HG02970 (cell line): ENCODE results near the gene PILRA.
A peak's percentile ranks its signal among the peaks of the same experiment; 100 is the strongest.
"Not testable (repeated sequence)": the region's sequence is repeated elsewhere in the genome, so short reads cannot be mapped to it uniquely, and the experiment has no call there.

Source experiments
- ATAC-seq: cut with Tn5 transposase; IDR thresholded peaks from one replicate; pipeline ENCODE4 v1.9.1; 2021; ENCODE audit warnings: mild to moderate bottlenecking, moderate library complexity, moderate number of reproducible peaks; ENCODE audit not compliant: unreplicated experiment, low FRiP score

The PILRA gene

GRCh38 chr7:100373261-100373831, at the start of gene PILRA:
TSS of gene PILRA (plus strand) at chr7:100373487. CDS start at chr7:100373657, 170 bp downstream.
- no peak for ATAC-seq

- ATAC-seq = not testable (repeated sequence)
Measured at GRCh38 chr7:100324194-100324593, 49.1 kb upstream of the PILRA start.

- not testable (repeated sequence) for ATAC-seq
Measured at GRCh38 chr7:100325671-100326070, 47.6 kb upstream of the PILRA start.

- ATAC-seq = not testable (repeated sequence)
Measured at GRCh38 chr7:100326914-100327313, 46.4 kb upstream of the PILRA start.

- ATAC-seq = peak; percentile 89
Measured at GRCh38 chr7:100335566-100336466, 37.5 kb upstream of the PILRA start.

GRCh38 chr7:100338083-100338696, 35.1 kb upstream of the PILRA start:
- ATAC-seq = not testable (repeated sequence)

- ATAC-seq = not testable (repeated sequence)
Measured at GRCh38 chr7:100341286-100341685, 32.0 kb upstream of the PILRA start.

GRCh38 chr7:100342765-100343164, 30.5 kb upstream of the PILRA start:
- ATAC-seq = no peak

- peak; percentile 31 for ATAC-seq
Measured at GRCh38 chr7:100344124-100344559, 29.1 kb upstream of the PILRA start.

- ATAC-seq = peak; percentile 53
Measured at GRCh38 chr7:100344560-100345287, 28.6 kb upstream of the PILRA start.

- peak; percentile 30 for ATAC-seq
Measured at GRCh38 chr7:100345288-100345672, 28.0 kb upstream of the PILRA start.

GRCh38 chr7:100346921-100347320, 26.4 kb upstream of the PILRA start:
- no peak for ATAC-seq

GRCh38 chr7:100348805-100349204, 24.5 kb upstream of the PILRA start:
- ATAC-seq = no peak

GRCh38 chr7:100349757-100350156, 23.5 kb upstream of the PILRA start:
- ATAC-seq = no peak

- ATAC-seq = no peak
Measured at GRCh38 chr7:100351657-100352058, 21.6 kb upstream of the PILRA start.

GRCh38 chr7:100352230-100352781, 21.0 kb upstream of the PILRA start:
- not testable (repeated sequence) for ATAC-seq

GRCh38 chr7:100352984-100353684, 20.2 kb upstream of the PILRA start:
- no peak for ATAC-seq

- no peak for ATAC-seq
Measured at GRCh38 chr7:100353685-100354330, 19.5 kb upstream of the PILRA start.

- ATAC-seq = no peak
Measured at GRCh38 chr7:100356416-100357068, 16.7 kb upstream of the PILRA start.
